Stimulated activated CD8-positive, alpha-beta memory T cell treated with anti-CD3 and anti-CD28 coated beads, Interleukin-7, amount 100 ng/mL, for 48 hours (primary cell): Measurements from ENCODE around the gene CCRL2.

Experiments
- DNase-seq, 2 donors: peaks; one replicate each; pipeline ENCODE4 v3.0.0-alpha.2; 2020; ENCODE audit warnings: low read depth in 1 of 2; ENCODE audit errors: extremely low read depth in 1 of 2

CCRL2 gene

GRCh38 chr3:46455231-46456115, 48.4 kb downstream of the CCRL2 start:
- no peak for DNase-seq

- DNase-seq, result no peak
Observed at GRCh38 chr3:46456118-46456517, 49.1 kb downstream of the CCRL2 start.
